Hippocampal formation (tissue), 2 donors: ENCODE measurements around the gene ELOVL2.
"Not testable (repeated sequence)": the region's sequence is repeated elsewhere in the genome, so short reads cannot be mapped to it uniquely, and the experiment has no call there.

Experiments
- DNase-seq, 2 donors: peaks; one replicate each; lab custom pipeline; 2025; lab: John Stamatoyannopoulos, UW

ELOVL2 gene

GRCh38 chr6:11023032-11023431, 21.1 kb downstream of the ELOVL2 start:
- peak in 1 of 2 donors; percentile 47 for DNase-seq

GRCh38 chr6:11021714-11022113, 22.4 kb downstream of the ELOVL2 start:
- DNase-seq = no peak

GRCh38 chr6:11021003-11021402, 23.1 kb downstream of the ELOVL2 start:
- DNase-seq = no peak

- DNase-seq = no peak
These were observed 25.9 kb downstream of the ELOVL2 start for GRCh38 chr6:11018225-11018624.

- DNase-seq = no peak
These were observed 27.0 kb downstream of the ELOVL2 start for GRCh38 chr6:11017090-11017489.

- no peak for DNase-seq
These were observed 27.7 kb downstream of the ELOVL2 start for GRCh38 chr6:11016452-11016851.

GRCh38 chr6:11015102-11015501, 29.0 kb downstream of the ELOVL2 start:
- no peak for DNase-seq

- no peak for DNase-seq
These were observed 30.4 kb downstream of the ELOVL2 start for GRCh38 chr6:11013721-11014070.

- no peak for DNase-seq
These were observed 31.0 kb downstream of the ELOVL2 start for GRCh38 chr6:11012976-11013720.

GRCh38 chr6:11012295-11012754, 31.8 kb downstream of the ELOVL2 start:
- no peak for DNase-seq

GRCh38 chr6:11011787-11012234, 32.3 kb downstream of the ELOVL2 start:
- no peak for DNase-seq

GRCh38 chr6:11009353-11009752, 34.8 kb downstream of the ELOVL2 start:
- DNase-seq = no peak

GRCh38 chr6:11008821-11009220, 35.3 kb downstream of the ELOVL2 start:
- DNase-seq = no peak

- DNase-seq = no peak
These were observed 36.1 kb downstream of the ELOVL2 start for GRCh38 chr6:11007715-11008608.

- no peak for DNase-seq
These were observed 38.0 kb downstream of the ELOVL2 start for GRCh38 chr6:11006061-11006460.

GRCh38 chr6:11003297-11003696, 40.8 kb downstream of the ELOVL2 start:
- DNase-seq = not testable (repeated sequence)

GRCh38 chr6:11002176-11002575, 41.9 kb downstream of the ELOVL2 start:
- no peak for DNase-seq

- DNase-seq = no peak
These were observed 44.1 kb downstream of the ELOVL2 start for GRCh38 chr6:10999994-11000393.

GRCh38 chr6:10995114-10995707, 48.9 kb downstream of the ELOVL2 start:
- DNase-seq = no peak

- DNase-seq = no peak
These were observed 50.2 kb downstream of the ELOVL2 start for GRCh38 chr6:10993896-10994295.

GRCh38 chr6:10991115-10991514, 53.0 kb downstream of the ELOVL2 start:
- no peak for DNase-seq

- DNase-seq = no peak
These were observed 54.5 kb downstream of the ELOVL2 start for GRCh38 chr6:10989587-10989986.

GRCh38 chr6:10984959-10985358, 59.1 kb downstream of the ELOVL2 start:
- DNase-seq = not testable (repeated sequence)
